A549 (cell line): Measurements from ENCODE around the gene DOCK9. TPM values are rescaled to one million over a fixed set of nuclear protein-coding genes. Genes with fewer than 3 reads are reported as not detected.

Experiments used
- ATAC-seq, 2 experiments: fragments of 200-7000 bp in 1 of 2; fragments of >200 bp in 1 of 2; cut with Nextera tagmentation in 1 of 2; cut with Tn5 transposase in 1 of 2; 3 replicates each; pipeline versions ENCODE4 v1.8.0 to v1.9.1; 2018 to 2020; ENCODE audit warnings: mild to moderate bottlenecking in 1 of 2, moderate library complexity in 1 of 2
- CTCF ChIA-PET: fragments of 300-600 bp; sonication (Branson Sonifier 250); formaldehyde crosslinking; extraction: SDS; loops from one replicate; lab custom pipeline; 2021; ENCODE audit warnings: antibody characterized with exemption, inconsistent platforms; lab: Yijun Ruan, JAX
- POLR2A ChIA-PET: fragments of 350-600 bp; formaldehyde crosslinking; extraction: SDS; loops from one replicate; lab custom pipeline; 2021; ENCODE audit warnings: antibody characterized with exemption, inconsistent platforms; lab: Yijun Ruan, JAX
- DNase-seq, 2 experiments: peaks; one replicate each; pipeline versions ENCODE4 v3.0.0 to v3.0.0-alpha.2; 2011 to 2016; ENCODE audit warnings: low read depth in 1 of 2, low spot score in 1 of 2
- FAIRE-seq: peaks from 2 replicates; lab custom pipeline; 2011; peaks lifted over from hg19 to GRCh38; lab: Jason Lieb, UNC
- H3K27ac ChIP-seq, 2 experiments: fragments of >200 bp; sonication (Bioruptor Twin); formaldehyde crosslinking; 3 replicates each; pipeline ENCODE4 v1.5.1; 2016 to 2017
- H3K4me1 ChIP-seq: fragments of >200 bp; sonication (Bioruptor Twin); formaldehyde crosslinking; 3 replicates; pipeline ENCODE4 v1.6.1; 2016
- H3K4me2 ChIP-seq: fragments of >200 bp; sonication (Bioruptor Twin); formaldehyde crosslinking; 3 replicates; pipeline ENCODE4 v1.6.1; 2016
- H3K4me3 ChIP-seq: fragments of >200 bp; sonication (Bioruptor Twin); formaldehyde crosslinking; 3 replicates; pipeline ENCODE4 v1.5.1; 2016
- H3K9me3 ChIP-seq: fragments of >200 bp; sonication (Bioruptor Twin); formaldehyde crosslinking; 3 replicates; pipeline ENCODE4 v1.6.1; 2016
- BHLHE40 ChIP-seq: IDR thresholded peaks from 2 replicates; pipeline ENCODE4 v1.6.1; 2012; ENCODE audit warnings: low read depth, low read length, inconsistent platforms
- CBX8 ChIP-seq: fragments of 200-600 bp; sonication (generic); IDR thresholded peaks from 2 replicates; pipeline ENCODE4 v1.6.1; 2016
- CEBPB ChIP-seq, 2 experiments: fragments of >200 bp in 1 of 2; sonication (Bioruptor Twin) in 1 of 2; formaldehyde crosslinking in 1 of 2; IDR thresholded peaks; 2 replicates each; pipeline ENCODE4 v1.6.1; 2012 to 2016
- CHD4 ChIP-seq: fragments of 200-600 bp; sonication (generic); IDR thresholded peaks from 2 replicates; pipeline ENCODE4 v1.6.1; 2016; ENCODE audit warnings: antibody characterized with exemption, mild to moderate bottlenecking, borderline replicate concordance
- CTCF ChIP-seq: fragments of >200 bp; sonication (Bioruptor Twin); formaldehyde crosslinking; IDR thresholded peaks from 3 replicates; pipeline ENCODE4 v1.5.1; 2016
- EHMT2 ChIP-seq: fragments of 200-600 bp; sonication (generic); IDR thresholded peaks from 2 replicates; pipeline ENCODE4 v1.6.1; 2016; ENCODE audit warnings: antibody characterized with exemption, low read depth, mild to moderate bottlenecking, moderate library complexity
- HEYL ChIP-seq: fragments of 250-450 bp; sonication (Bioruptor Pico); IDR thresholded peaks from 2 replicates; pipeline ENCODE4 v1.8.0; 2021; ENCODE audit warnings: mild to moderate bottlenecking, moderate library complexity
- HOXB13 ChIP-seq: fragments of 250-450 bp; sonication (Bioruptor Pico); IDR thresholded peaks from 2 replicates; pipeline ENCODE4 v1.5.0; 2020; ENCODE audit warnings: low read depth, mild to moderate bottlenecking, moderate library complexity
- JUN ChIP-seq, 2 experiments: fragments of >200 bp; sonication (Bioruptor Twin); formaldehyde crosslinking; IDR thresholded peaks; 2 replicates in 1 of 2; 3 replicates in 1 of 2; pipeline ENCODE4 v1.6.1; 2016 to 2017
- KDM1A ChIP-seq: fragments of 200-600 bp; sonication (generic); IDR thresholded peaks from 2 replicates; pipeline ENCODE4 v1.6.1; 2016; ENCODE audit warnings: low read depth, mild to moderate bottlenecking
- KDM5A ChIP-seq: fragments of 200-600 bp; sonication (generic); IDR thresholded peaks from 2 replicates; pipeline ENCODE4 v1.6.1; 2016; ENCODE audit warnings: antibody characterized with exemption, mild to moderate bottlenecking
- MYC ChIP-seq: IDR thresholded peaks from 2 replicates; pipeline ENCODE4 v1.6.1; 2012; ENCODE audit warnings: mild to moderate bottlenecking, inconsistent platforms, low read length, improper control_type of control experiment, borderline replicate concordance
- NR3C1 ChIP-seq: fragments of >200 bp; sonication (Bioruptor Twin); formaldehyde crosslinking; IDR thresholded peaks from 3 replicates; pipeline ENCODE4 v1.6.1; 2017
- POLR2A ChIP-seq: IDR thresholded peaks from 2 replicates; pipeline ENCODE4 v1.6.1; 2012; ENCODE audit warnings: mild to moderate bottlenecking, low read length
- RARB ChIP-seq: fragments of 250-450 bp; sonication (Bioruptor Pico); IDR thresholded peaks from 2 replicates; pipeline ENCODE4 v1.8.0; 2021; ENCODE audit warnings: mild to moderate bottlenecking, moderate library complexity
- RCOR1 ChIP-seq: fragments of 150-350 bp; IDR thresholded peaks from 2 replicates; pipeline ENCODE4 v1.6.1; 2014; ENCODE audit warnings: antibody characterized with exemption, low read length, low read depth
- SREBF2 ChIP-seq: fragments of 450-650 bp; IDR thresholded peaks from 2 replicates; pipeline ENCODE4 v1.6.1; 2014; ENCODE audit warnings: mild to moderate bottlenecking, moderate library complexity
- ZC3H11A ChIP-seq: fragments of 450-650 bp; IDR thresholded peaks from 2 replicates; pipeline ENCODE4 v1.6.1; 2014; ENCODE audit warnings: antibody characterized with exemption, mild to moderate bottlenecking
- ZNF302 ChIP-seq: fragments of 250-450 bp; sonication (Bioruptor Pico); IDR thresholded peaks from 2 replicates; pipeline ENCODE4 v1.9.0; 2021; ENCODE audit warnings: inconsistent platforms, mild to moderate bottlenecking, moderate library complexity
- whole genome bisulfite sequencing: methylation state at CpG from one replicate; pipeline ENCODE4 v1.1.6; 2017; ENCODE audit errors: missing lambda C conversion rate; 5-methylcytosine and 5-hydroxymethylcytosine counted together
- polyA plus RNA-seq, 4 experiments: library from polyadenylated mRNA; depleted of rRNA in 3 of 4; stranded (reverse); fragments of >200 nt; fragmentation: RNase III in 1 of 4; extraction: RNeasy Plus Mini Kit Qiagen cat#74134 plus additional on column Dnase treatment in 1 of 4; gene quantifications; 2 replicates in 3 of 4; 3 replicates in 1 of 4; pipeline ENCODE4 v1.2.3, GENCODE V29; 2011 to 2017
- TF ChIP-seq, protein P1 (sequence below): fragments of >200 bp; sonication (Bioruptor Twin); formaldehyde crosslinking; IDR thresholded peaks from 2 replicates; pipeline ENCODE4 v1.6.1; 2016

DOCK9 gene
- polyA plus RNA-seq, 2 of the 4 experiments (the other 2 are of a cell fraction), result 34.0 to 43.9 TPM

DNA sequence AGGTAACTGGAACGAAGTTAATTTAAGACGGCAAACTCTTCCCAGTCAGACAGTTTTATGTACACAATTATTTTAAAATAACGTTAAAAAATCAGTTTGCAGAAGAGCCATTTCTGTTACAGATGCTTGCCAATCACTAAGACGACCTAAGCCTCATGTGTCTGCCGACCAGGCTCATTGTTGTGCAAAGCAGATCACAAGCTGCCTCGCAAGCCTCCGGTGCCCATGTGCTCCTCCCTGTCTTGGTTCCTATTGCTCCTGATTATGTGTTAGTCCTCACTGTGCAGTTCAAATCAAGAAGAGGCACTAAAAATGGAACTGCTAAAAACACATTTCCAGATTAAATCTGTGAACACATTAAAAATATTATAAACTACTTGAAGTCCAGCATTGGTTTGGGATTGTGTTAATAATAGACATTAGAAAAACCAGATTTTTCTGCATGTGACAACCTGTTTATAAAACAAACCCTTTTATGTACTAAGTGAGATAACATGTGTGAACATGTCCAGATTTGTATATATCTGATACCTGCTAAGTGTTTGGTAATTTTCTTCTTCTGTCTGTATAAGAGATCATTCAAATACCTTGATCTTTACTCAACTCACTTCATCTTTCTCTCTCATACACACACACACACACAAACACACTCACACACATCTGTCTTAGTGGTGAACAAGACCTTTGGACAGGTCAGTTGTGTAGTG lies 143.5 kb downstream of the DOCK9 start (continued):
- no peak for TF ChIP-seq RCOR1

DNA sequence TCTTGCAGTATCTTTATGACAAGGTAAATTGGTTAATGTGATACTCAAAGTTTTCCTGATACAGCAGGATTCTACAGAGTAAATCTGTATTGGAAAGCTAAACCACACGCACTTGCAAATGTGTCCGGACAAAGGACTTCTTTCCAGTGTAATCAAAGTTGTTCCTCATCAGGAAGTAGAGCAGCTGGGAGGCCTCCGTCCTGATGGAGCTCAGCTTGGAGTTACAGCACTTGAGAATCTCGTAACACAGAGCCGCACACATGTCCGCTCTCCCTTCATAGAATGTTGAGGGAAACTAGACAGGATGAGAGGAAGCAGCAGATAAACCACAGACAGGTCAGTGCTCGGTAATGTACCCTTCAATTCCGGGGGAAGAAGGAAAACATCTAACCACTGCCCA lies 146.6 kb downstream of the DOCK9 start:
- H3K27ac ChIP-seq, result no peak overlapping the region
- FAIRE-seq (no peak), DNase-seq (no peak), ATAC-seq (no peak)
- no peak overlapping the region for H3K4me2 ChIP-seq
- H3K9me3 ChIP-seq, result no peaks in the 10 kb centered on the region
- no peak overlapping the region for H3K4me3 ChIP-seq
- 82% methylated on average over 8 of the region's 8 CpGs for WGBS
- H3K4me1 ChIP-seq, result no peaks in the 10 kb centered on the region
- POLR2A ChIA-PET, result no interaction called here
- CTCF ChIA-PET, result interaction anchor here (0.6 to 1.2 kb wide), 2 partner anchors 8 to 1459 kb away, joined by 3 read pairs; no protein-coding TSS in a partner anchor
- TF ChIP-seq KDM1A (no peak), CTCF (no peak), HOXB13 (CRISPR knock-in tag) (no peak), NR3C1 (no peak), KDM5A (no peak)

DNA sequence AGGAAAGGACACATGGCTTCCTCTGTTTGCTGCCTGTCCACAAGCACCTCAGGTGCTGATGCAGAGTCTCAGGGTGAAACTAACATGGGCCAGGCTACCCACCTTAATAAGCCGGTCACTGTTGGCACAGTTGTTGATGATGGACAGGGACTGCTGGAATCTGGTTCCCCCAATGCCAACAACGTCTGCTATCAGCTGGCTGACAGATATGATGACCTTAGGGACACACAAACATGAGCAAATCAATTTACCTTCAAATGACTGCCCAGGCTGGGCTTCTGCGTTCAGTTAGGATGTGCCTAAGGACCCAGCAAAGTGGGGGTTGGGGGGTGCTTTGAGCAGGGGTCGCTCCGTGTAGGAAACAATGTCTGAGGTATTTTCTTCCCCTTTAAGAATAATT lies 148.3 kb downstream of the DOCK9 start:
- no peak for ATAC-seq
- H3K4me3 ChIP-seq, result no peak overlapping the region
- CTCF ChIA-PET, result interaction anchor here (1.2 to 1.9 kb wide), 3 partner anchors 9 to 436 kb away, joined by 4 to 5 read pairs (median 4); no protein-coding TSS in a partner anchor
- TF ChIP-seq RARB (no peak), HEYL (CRISPR knock-in tag) (no peak), JUN (IDR thresholded peaks at IDR 0.05) (no peak)
- TF ChIP-seq, all 56 proteins: peak for 0
- H3K4me2 ChIP-seq, result no peak overlapping the region
- 0 out of 3 replicates have a peak, but pooled peaks cover 4% of the 10 kb centered on the region for H3K4me1 ChIP-seq
- WGBS, result 95% methylated on average over 5 of the region's 5 CpGs
- POLR2A ChIA-PET, result no interaction called here
- FAIRE-seq, result no peak
- DNase-seq, result no peak
- no peaks in the 10 kb centered on the region for H3K9me3 ChIP-seq
- no peak overlapping the region for H3K27ac ChIP-seq

- ChIA-PET POLR2A (no interaction called here), CTCF (interaction anchor here (0.6 to 1.9 kb wide), 4 partner anchors 9 to 1204 kb away, joined by 3 to 4 read pairs (median 4); no protein-coding TSS in a partner anchor)
- no peak for FAIRE-seq
- Histone ChIP-seq H3K4me1 (peaks cover 11% of the 10 kb centered on the region; the same call in 1 of the 3 replicates), H3K4me2 (no peak overlapping the region), H3K9me3 (no peaks in the 10 kb centered on the region), H3K4me3 (no peak overlapping the region), H3K27ac (no peak overlapping the region)
- TF ChIP-seq, protein P1, sequence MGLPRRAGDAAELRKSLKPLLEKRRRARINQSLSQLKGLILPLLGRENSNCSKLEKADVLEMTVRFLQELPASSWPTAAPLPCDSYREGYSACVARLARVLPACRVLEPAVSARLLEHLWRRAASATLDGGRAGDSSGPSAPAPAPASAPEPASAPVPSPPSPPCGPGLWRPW, result no peak
- no peak for TF ChIP-seq BHLHE40
- no peak for TF ChIP-seq JUN (IDR thresholded peaks at IDR 0.05)
- no peak for TF ChIP-seq CEBPB (IDR thresholded peaks at IDR 0.05)
- no peak for TF ChIP-seq MYC
- no peak for TF ChIP-seq CTCF
- no peak for TF ChIP-seq CBX8
- no peak for TF ChIP-seq ZC3H11A
- no peak for TF ChIP-seq RCOR1
- TF ChIP-seq EHMT2, result no peak
- TF ChIP-seq POLR2A, result no peak
- TF ChIP-seq KDM1A, result no peak
- no peak for TF ChIP-seq ZNF302 (CRISPR knock-in tag)
- no peak for TF ChIP-seq SREBF2
- no peak for TF ChIP-seq CHD4
- WGBS, result 87% methylated on average over 2 of the region's 2 CpGs
- DNase-seq, result no peak
- ATAC-seq, result no peak
These were observed 149.2 kb downstream of the DOCK9 start for GRCh38 chr13:98828614-98829013.
